ENCODE measurements around the gene ZC3H8.

The ZC3H8 gene

DNA sequence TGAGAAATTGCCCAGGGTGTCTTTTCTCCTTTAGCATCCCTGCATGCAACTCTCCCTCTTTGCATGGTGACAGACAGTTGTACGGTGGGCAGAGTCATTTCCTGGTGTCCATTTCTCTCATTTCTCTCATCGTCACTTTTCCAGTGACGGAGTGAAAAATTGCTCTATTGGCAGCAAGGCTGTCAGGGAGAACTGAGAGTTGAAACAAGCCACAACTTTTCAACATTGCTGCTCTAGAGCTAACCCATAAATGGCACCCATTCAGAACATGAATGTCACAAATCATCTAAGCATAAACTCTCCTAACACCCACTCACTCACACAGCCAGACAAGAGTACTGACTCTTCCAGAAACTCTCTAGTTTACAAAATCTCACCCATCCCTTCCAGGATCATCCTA lies 55.7 kb downstream of the ZC3H8 start:
- DNase-seq (ENCODE audit: extremely low spot score, insufficient read length, low read depth) (no peak), FAIRE-seq (no peak)

DNA sequence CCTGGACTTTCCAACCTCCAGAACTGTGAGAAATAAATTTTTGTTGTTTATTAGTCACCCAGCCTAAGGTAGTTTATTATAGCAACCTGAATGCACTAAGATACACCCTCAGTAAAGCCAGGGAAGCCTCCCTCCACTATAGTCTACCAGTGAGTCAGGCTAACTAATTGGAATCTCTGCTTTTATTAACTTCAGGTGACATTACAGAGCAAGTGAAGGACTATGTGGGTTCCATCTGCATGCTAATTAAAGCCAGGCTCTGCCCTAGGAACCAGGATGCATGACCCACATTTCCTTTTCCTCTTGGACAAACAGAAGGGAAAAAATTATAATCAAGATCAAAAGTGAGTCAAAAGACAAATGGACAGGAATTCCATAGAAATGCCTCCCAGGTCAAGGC lies 56.1 kb downstream of the ZC3H8 start:
- FAIRE-seq (no peak), DNase-seq (ENCODE audit: extremely low spot score, insufficient read length, low read depth) (no peak)

DNA sequence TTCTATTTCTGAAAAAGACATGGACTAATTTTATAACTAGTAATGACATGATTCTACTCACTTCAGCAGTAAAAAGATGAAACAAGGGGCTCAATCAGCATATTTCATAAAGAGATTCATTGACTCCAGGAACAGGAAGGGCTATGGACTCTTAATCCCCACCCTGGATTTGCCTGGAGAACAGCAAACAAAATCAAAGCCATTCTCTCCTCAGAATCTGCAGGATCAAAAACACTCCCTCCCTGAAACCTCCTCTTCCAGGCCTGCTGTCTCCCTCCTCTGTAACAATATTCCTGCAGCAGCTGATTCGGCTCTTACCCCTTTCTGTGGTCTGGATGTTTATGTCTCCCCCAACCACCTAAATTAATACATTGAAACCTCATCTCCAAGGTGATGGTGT lies 57.0 kb downstream of the ZC3H8 start:
- no peak for FAIRE-seq
- no peak for DNase-seq (ENCODE audit: extremely low spot score, insufficient read length, low read depth)

DNA sequence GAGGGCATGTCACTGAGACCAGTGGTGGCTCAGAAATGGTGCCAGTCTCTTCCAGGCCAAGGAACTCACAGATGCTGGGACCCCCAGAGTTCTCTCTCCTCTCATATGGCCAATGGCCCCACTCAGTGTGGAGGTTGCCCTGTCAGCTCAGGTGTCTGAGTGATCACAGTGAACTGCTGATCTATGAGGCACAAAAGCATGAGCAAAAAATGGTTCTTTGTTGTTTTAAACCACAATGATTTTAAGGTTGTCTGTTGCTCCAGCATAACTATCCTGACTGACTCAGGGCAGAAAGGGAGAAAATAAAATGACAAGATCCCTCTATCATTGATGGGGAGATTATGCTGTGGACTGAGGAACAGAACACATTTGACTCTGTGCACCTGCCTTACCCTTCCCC lies 58.9 kb downstream of the ZC3H8 start:
- FAIRE-seq = no peak

GRCh38 chr2:112195167-112195766 lies 59.6 kb downstream of the ZC3H8 start:
- FAIRE-seq = no peak

More for the DNA sequence above, 58.9 kb downstream of the ZC3H8 start:
- DNase-seq (ENCODE audit: extremely low spot score, insufficient read length, low read depth) = no peak

GRCh38 chr2:112194482-112194881 lies 60.4 kb downstream of the ZC3H8 start:
- DNase-seq (ENCODE audit: extremely low spot score, insufficient read length, low read depth) = no peak
- FAIRE-seq = no peak

More at GRCh38 chr2:112195167-112195766, 59.6 kb downstream of the ZC3H8 start:
- DNase-seq (ENCODE audit: extremely low spot score, insufficient read length, low read depth) = no peak

- FAIRE-seq (no peak), DNase-seq (ENCODE audit: extremely low spot score, insufficient read length, low read depth) (no peak)
Measured at GRCh38 chr2:112194028-112194427, 60.8 kb downstream of the ZC3H8 start.

GRCh38 chr2:112189001-112189556 lies 65.8 kb downstream of the ZC3H8 start:
- DNase-seq (ENCODE audit: extremely low spot score, insufficient read length, low read depth) = no peak
- FAIRE-seq = no peak

- no peak for DNase-seq (ENCODE audit: extremely low spot score, insufficient read length, low read depth)
- no peak for FAIRE-seq
Measured at GRCh38 chr2:112187805-112188596, 66.8 kb downstream of the ZC3H8 start.

- DNase-seq (ENCODE audit: extremely low spot score, insufficient read length, low read depth) (no peak), FAIRE-seq (no peak)
Measured at GRCh38 chr2:112187046-112187715, 67.7 kb downstream of the ZC3H8 start.

- no peak for DNase-seq (ENCODE audit: extremely low spot score, insufficient read length, low read depth)
- no peak for FAIRE-seq
Measured at GRCh38 chr2:112185131-112185530, 69.7 kb downstream of the ZC3H8 start.

DNA sequence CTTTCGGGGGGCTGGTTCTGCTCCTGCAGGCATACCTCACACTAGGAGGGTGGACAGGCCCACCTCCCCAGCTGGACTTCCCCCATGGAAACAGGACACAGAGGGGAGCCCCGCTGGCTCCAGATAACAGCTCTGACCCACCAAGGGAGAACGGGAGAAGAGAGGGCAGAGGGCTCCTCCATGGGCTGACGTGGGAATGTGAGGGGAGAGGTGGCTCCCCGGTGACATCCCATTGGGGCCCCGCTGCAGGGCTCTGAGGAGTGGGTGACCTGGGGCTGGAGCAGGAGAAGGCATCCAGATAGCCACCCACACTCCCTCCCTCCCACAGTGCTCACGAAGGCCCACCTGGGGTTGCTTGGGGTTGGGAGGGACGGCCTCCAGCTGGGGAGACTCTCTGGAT lies 70.7 kb downstream of the ZC3H8 start:
- no peak for FAIRE-seq
- DNase-seq (ENCODE audit: extremely low spot score, insufficient read length, low read depth) = no peak

GRCh38 chr2:112183327-112184025 lies 71.4 kb downstream of the ZC3H8 start:
- no peak for FAIRE-seq

GRCh38 chr2:112182581-112183034 lies 72.2 kb downstream of the ZC3H8 start:
- FAIRE-seq (no peak), DNase-seq (ENCODE audit: extremely low spot score, insufficient read length, low read depth) (no peak)

More at GRCh38 chr2:112183327-112184025, 71.4 kb downstream of the ZC3H8 start:
- DNase-seq (ENCODE audit: extremely low spot score, insufficient read length, low read depth) = no peak

GRCh38 chr2:112181571-112182290 lies 73.1 kb downstream of the ZC3H8 start:
- no peak for FAIRE-seq
- DNase-seq (ENCODE audit: extremely low spot score, insufficient read length, low read depth) = no peak

DNA sequence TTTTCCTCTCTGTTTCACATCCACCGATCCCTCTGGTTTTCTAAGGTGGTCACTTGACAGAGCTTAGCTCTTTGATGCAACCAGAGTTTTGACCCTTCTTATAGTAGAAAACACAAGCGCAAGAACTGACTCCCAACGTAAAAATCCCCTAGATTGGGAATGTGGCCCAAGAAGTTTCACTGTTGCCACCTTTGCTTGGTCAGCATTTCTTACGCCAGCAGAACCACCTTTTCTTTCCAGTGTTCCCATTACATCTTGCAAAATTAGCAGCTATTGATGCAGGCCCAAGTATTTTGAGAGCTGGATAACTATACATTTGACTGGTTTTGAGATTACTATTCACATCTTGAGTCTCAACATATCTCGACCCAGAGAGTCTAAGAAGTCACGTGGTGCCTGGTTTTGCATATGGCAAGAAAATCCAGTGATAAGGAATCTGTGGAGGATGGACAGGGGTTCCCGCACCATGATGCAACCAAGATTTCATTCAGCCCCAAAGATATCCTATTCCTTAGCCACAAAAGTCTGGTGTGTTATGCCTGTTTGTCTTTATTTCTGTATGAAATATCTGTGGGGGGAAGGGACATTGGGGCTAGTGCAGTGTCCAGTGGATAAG lies 78.8 kb downstream of the ZC3H8 start:
- no peak for DNase-seq (ENCODE audit: extremely low spot score, insufficient read length, low read depth)
- no peak for FAIRE-seq

DNA sequence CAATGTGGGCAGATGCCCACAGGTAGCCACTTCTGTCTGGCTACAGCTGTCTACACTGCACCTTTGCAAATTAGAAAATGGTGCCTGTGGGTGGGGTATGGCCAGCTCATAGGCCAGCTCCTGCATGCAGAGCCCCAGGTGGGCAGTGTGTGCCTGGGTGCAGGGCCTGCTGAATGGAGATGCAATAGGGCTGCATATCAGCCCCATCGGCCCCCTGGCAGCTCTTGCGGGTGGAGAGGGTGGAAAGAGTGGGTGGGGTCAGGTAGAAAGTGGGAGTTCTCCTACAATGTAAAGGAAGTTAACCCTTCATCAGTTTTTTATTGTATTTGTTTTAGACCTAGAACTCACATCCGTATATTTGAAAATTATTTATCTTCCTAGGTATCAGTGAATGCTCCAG lies 79.5 kb downstream of the ZC3H8 start:
- no peak for FAIRE-seq

GRCh38 chr2:112174383-112174782 lies 80.5 kb downstream of the ZC3H8 start:
- no peak for FAIRE-seq
- no peak for DNase-seq (ENCODE audit: extremely low spot score, insufficient read length, low read depth)

More for the DNA sequence above, 79.5 kb downstream of the ZC3H8 start:
- DNase-seq (ENCODE audit: extremely low spot score, insufficient read length, low read depth) = no peak
